Immature natural killer cell (primary cell): ENCODE results near the gene VIT. TPM values are rescaled to one million over a fixed set of nuclear protein-coding genes. Genes with fewer than 3 reads are reported as not detected.
"Not testable (repeated sequence)": the region's sequence is repeated elsewhere in the genome, so short reads cannot be mapped to it uniquely, and the experiment has no call there.

Experiments
- DNase-seq, 3 donors: peaks; one replicate each; pipeline ENCODE4 v3.0.0; 2022; ENCODE audit warnings: mixed read lengths in 1 of 3
- H3K27ac Mint-ChIP-seq, 6 donors: one replicate each; pipeline ENCODE4 v1.8.0; 2020; ENCODE audit warnings: mixed read lengths in 6 of 6, mild to moderate bottlenecking in 5 of 6, inconsistent platforms in 4 of 6, moderate library complexity in 3 of 6
- H3K27me3 Mint-ChIP-seq, 3 donors: one replicate each; pipeline ENCODE4 v1.8.0; 2020 to 2021; ENCODE audit warnings: low read depth in 3 of 3, mild to moderate bottlenecking in 3 of 3, mixed read lengths in 3 of 3, moderate library complexity in 3 of 3, inconsistent platforms in 1 of 3
- H3K36me3 Mint-ChIP-seq, 3 donors: one replicate each; pipeline ENCODE4 v1.8.0; 2020; ENCODE audit warnings: mixed read lengths in 3 of 3, inconsistent platforms in 2 of 3, mild to moderate bottlenecking in 2 of 3
- H3K4me1 Mint-ChIP-seq, 2 donors: one replicate each; pipeline ENCODE4 v1.8.0; 2020; ENCODE audit warnings: inconsistent platforms in 2 of 2, mild to moderate bottlenecking in 2 of 2, mixed read lengths in 2 of 2, moderate library complexity in 1 of 2
- H3K4me3 Mint-ChIP-seq, 5 donors: one replicate each; pipeline ENCODE4 v1.8.0; 2020; ENCODE audit warnings: mild to moderate bottlenecking in 5 of 5, mixed read lengths in 5 of 5, inconsistent platforms in 3 of 5, moderate library complexity in 3 of 5
- H3K9me3 Mint-ChIP-seq, 6 donors: one replicate each; pipeline ENCODE4 v1.8.0; 2020; ENCODE audit warnings: mild to moderate bottlenecking in 6 of 6, mixed read lengths in 6 of 6, inconsistent platforms in 4 of 6, moderate library complexity in 3 of 6
- polyA plus RNA-seq, 3 donors: library from polyadenylated mRNA; unstranded; fragments of 300-500 nt; fragmentation: Illumina TruSeq; gene quantifications; one replicate each; pipeline ENCODE4 v1.2.3, GENCODE V29; 2021

VIT gene
- polyA plus RNA-seq, 3 donors from 2014 or later = 1.2 to 4.7 TPM; not detected in 1

DNA sequence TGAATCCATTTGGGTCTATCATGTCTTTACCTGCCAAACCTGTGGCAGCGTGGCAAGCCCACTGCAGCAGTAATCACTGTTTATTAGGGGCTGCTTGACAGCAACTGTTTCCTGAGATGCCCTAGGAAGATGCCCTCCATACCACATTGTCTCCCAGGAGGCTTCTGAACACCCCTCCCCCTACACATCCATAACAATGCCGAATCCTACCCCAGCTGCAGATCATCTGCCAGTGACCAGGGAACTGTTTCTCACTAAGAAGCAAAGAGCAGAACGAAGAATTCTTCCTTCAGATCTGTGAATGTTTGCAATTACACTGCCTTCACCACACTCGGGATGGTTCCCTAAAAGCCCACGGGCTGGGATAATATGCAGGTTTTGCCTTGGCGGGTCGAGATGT is 127.8 kb downstream of the VIT start:
- H3K9me3 Mint-ChIP-seq = no peaks in the 10 kb centered on the region
- DNase-seq = no peak
- H3K4me1 Mint-ChIP-seq = peaks cover 0 to 1% of the 10 kb centered on the region in 2 donors
- H3K36me3 Mint-ChIP-seq = peaks cover 0 to 11% (median 0%) of the 10 kb centered on the region in 3 donors
- H3K27me3 Mint-ChIP-seq = peaks cover 0 to 5% (median 0%) of the 10 kb centered on the region in 3 donors
- no peak overlapping the region for H3K4me3 Mint-ChIP-seq
- H3K27ac Mint-ChIP-seq = peak overlapping the region in 1 of 6 donors; percentile 8

DNA sequence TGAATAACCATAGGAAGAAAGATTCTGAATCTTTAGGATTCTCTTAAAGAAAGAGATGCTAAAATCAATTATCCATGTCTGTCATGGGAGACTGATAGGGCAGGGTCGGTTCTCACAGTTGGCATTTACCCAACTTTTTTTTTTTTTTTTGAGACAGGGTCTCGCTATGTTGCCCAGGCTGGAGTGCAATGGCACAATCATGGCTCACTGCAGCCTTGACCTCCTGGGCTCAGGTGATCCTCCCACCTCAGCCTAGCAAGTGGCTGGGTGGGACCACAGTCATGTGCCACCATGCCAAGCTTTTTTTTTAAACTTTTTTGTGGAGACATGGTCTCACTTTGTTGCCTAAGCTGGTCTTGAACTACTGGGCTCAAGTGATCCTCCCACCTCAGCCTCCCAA is 128.2 kb downstream of the VIT start:
- not testable (repeated sequence) for H3K27me3 Mint-ChIP-seq, H3K27ac Mint-ChIP-seq, H3K4me3 Mint-ChIP-seq, DNase-seq, H3K36me3 Mint-ChIP-seq, H3K4me1 Mint-ChIP-seq, H3K9me3 Mint-ChIP-seq

DNA sequence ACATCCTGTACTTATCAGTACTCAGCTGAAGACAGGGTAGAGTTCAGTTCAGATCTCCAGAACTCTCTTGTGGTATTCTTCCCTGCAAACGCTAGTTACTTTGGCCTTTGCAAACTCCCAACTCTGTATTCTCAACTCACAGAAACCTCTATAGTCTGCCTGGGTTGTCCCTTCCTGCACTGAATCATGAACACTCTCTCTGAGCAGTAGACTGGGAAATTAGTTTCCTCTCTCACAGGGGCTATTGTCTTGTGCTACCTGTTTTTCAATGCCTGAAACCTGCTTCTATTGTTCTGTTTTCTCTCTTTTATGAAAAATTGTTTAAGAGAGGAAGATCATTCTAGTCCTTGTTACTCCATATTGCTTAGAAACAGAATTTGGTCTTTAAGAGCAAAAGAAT is 134.7 kb downstream of the VIT start:
- DNase-seq = no peak
- peaks cover 0 to 4% (median 4%) of the 10 kb centered on the region in 3 donors for H3K36me3 Mint-ChIP-seq
- no peak overlapping the region for H3K27ac Mint-ChIP-seq
- no peaks in the 10 kb centered on the region for H3K9me3 Mint-ChIP-seq
- H3K4me1 Mint-ChIP-seq = peaks cover 15 to 25% of the 10 kb centered on the region in 2 donors
- no peak overlapping the region for H3K4me3 Mint-ChIP-seq
- H3K27me3 Mint-ChIP-seq = peaks cover 0 to 9% (median 5%) of the 10 kb centered on the region in 3 donors

DNA sequence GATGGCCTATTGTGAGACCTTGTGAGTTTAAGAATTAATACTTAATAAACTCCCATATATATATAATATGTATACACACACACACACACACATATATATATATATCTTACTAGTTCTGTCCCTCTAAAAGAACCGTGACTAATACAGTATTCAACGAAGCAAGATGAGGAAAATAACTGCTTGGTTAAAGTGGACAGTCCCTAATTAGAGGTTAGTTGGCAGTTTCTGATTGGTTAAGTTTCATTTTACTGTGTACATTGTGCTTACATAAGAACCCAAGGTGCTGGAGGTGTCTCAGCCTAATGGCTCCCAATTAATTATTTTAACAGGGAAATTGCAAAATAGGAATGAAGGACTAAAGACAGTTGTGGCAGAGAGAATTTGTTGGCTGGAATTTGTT is 137.7 kb downstream of the VIT start:
- Mint-ChIP-seq H3K36me3 (peaks cover 0 to 4% (median 0%) of the 10 kb centered on the region in 3 donors), H3K9me3 (no peaks in the 10 kb centered on the region), H3K4me1 (peaks cover 15 to 25% of the 10 kb centered on the region in 2 donors), H3K27ac (peak overlapping the region; percentile 7 to 84 (median 70)), H3K27me3 (peaks cover 4 to 9% (median 5%) of the 10 kb centered on the region in 3 donors), H3K4me3 (peak overlapping the region in 2 of 5 donors; percentile 24 to 29)
- DNase-seq = no peak

DNA sequence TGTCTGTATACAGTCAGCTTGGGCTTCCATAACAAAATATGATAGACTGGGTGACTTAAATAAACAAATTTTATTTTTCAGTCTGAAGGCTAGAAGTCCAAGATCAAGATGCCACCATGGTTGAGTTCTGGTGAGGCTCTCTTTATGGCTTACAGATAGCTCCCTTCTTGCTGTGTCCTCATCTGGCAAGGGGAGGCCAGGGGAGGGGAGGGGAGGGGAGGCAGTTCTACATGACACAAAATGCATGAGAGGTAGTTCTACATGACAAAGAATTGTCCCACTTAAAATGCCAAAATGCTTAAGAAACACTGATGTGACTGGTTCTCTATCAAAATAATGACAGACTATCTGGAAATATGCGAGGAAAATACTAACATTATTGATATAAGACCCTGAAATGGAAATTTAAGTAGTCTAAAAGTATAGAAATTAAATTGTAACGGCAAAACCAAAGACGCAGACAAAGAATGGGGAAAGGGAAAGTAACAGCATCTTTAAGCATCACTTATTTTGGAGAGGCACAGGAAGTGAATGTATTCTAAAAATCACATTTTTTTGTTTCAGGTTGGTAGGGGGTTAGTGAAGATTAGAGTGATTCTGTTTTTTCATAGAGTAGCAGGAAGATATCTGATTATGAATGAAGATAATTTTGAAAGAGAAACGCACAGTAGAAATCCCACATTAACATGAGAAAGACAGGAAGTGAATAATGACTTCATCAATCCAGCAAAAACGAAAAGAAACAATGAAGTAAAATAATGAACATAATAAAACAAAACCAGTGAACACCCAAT is 138.4 kb downstream of the VIT start:
- DNase-seq = peak; percentile 53 to 67 (median 60)
- Mint-ChIP-seq H3K4me1 (peaks cover 15 to 25% of the 10 kb centered on the region in 2 donors), H3K36me3 (peaks cover 0 to 4% (median 0%) of the 10 kb centered on the region in 3 donors), H3K27me3 (peaks cover 4 to 9% (median 5%) of the 10 kb centered on the region in 3 donors), H3K9me3 (no peaks in the 10 kb centered on the region), H3K4me3 (peak overlapping the region; percentile 5 to 73 (median 36)), H3K27ac (peak overlapping the region; percentile 31 to 84 (median 70))

DNA sequence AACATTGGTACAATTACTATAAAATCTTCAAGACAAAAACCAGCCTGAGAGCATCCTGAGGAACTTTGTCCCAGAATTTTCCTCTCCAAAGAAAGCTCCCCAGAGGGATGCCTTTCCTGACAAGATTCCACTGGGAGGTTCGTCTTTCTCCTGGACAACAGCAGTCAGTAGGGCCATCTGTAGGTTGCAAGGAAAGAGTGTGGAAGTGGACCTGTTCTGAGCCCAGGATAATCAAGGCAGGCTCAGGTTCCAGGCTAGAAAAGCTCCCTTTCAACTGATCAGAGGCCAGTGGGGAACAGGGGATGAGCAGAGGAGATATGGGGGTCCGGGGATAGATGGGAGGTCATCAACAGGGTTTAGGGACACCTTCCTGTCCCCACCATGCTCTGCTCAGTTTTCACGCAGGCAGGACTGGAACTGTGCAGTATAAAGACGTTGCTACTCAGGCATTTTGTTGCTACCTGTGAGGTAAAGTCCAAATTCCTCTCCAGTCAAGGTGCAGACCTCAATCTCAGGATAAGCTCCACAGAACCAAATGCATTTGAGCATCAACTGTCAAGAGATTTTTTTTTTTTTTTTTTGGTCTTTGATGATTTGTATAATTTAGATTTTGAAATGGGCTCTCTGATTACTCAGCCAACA is 143.6 kb downstream of the VIT start:
- peaks cover 0 to 4% (median 2%) of the 10 kb centered on the region in 3 donors for H3K27me3 Mint-ChIP-seq
- H3K9me3 Mint-ChIP-seq = no peaks in the 10 kb centered on the region
- no peak for DNase-seq
- H3K36me3 Mint-ChIP-seq = peaks cover 0 to 17% (median 7%) of the 10 kb centered on the region in 3 donors
- peak overlapping the region in 3 of 6 donors; percentile 40 to 56 (median 55) for H3K27ac Mint-ChIP-seq
- peaks cover 9 to 17% of the 10 kb centered on the region in 2 donors for H3K4me1 Mint-ChIP-seq
- H3K4me3 Mint-ChIP-seq = no peak overlapping the region

DNA sequence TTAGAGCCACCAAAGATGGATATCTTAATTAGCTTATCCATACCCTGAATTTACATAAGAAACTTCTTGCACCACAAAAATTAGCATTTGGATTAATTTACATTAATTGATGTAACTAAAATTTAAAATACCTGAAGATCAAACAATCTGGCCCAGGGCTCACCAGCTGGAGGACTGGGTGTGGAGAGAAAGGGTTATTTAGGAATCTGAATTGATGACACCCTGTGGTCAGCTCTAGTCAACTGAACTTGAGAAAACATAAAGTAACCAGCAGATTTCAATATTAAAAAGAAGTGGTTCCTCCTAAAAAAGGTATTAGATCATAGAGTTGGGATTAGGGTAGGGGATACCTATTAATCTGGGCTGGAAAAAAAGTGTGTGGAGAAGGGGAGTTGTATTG is 147.3 kb downstream of the VIT start:
- Mint-ChIP-seq H3K9me3 (no peaks in the 10 kb centered on the region), H3K4me3 (no peak overlapping the region), H3K27ac (peak overlapping the region in 4 of 6 donors; percentile 13 to 60 (median 42)), H3K27me3 (no peaks in the 10 kb centered on the region), H3K36me3 (peaks cover 11 to 37% (median 27%) of the 10 kb centered on the region in 3 donors), H3K4me1 (peaks cover 5 to 9% of the 10 kb centered on the region in 2 donors)
- DNase-seq = no peak

DNA sequence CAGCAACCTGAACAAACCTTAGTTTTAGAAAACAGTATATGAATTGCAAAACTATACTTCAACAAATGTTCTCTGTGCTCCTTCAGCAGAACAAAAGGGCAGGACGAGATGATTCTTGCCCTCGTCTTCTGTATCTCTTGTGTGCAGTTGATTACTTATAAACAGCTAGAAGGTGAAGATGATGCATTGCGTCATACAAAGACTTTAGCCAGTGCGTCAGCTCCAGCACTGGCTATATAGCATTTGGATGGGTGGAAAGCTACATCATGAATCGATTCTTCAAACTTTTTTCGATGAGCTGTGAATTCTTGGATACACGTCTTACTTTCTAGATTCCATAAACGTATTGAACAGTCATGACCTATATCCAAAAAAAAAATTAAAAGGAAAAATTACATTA is 152.8 kb downstream of the VIT start:
- Mint-ChIP-seq H3K36me3 (peaks cover 39 to 60% (median 56%) of the 10 kb centered on the region in 3 donors), H3K9me3 (no peaks in the 10 kb centered on the region), H3K27ac (no peak overlapping the region), H3K4me1 (peaks cover 0 to 1% of the 10 kb centered on the region in 2 donors), H3K27me3 (no peaks in the 10 kb centered on the region), H3K4me3 (no peak overlapping the region)
- no peak for DNase-seq

DNA sequence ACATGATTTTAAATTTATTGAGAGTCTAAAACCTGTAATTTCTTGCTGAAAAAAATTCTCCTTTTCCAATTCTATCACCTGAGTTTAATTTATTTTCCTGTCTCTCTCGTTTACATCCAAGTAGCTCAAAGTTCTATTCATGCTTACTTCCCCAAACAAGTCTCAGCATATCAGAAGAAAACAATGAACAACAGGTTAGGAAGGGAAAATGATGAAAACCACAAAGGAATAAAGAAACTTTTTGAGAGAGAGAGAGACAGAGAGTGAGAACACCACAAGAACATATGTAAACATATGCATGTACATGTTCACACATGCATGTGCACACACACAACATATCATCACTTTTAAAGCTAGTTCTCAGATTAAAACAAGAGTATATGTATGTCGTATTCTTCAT is 157.7 kb downstream of the VIT start:
- DNase-seq = no peak
- peaks cover 28 to 47% (median 45%) of the 10 kb centered on the region in 3 donors for H3K36me3 Mint-ChIP-seq
- H3K27me3 Mint-ChIP-seq = no peaks in the 10 kb centered on the region
- H3K4me3 Mint-ChIP-seq = no peak overlapping the region
- H3K9me3 Mint-ChIP-seq = no peaks in the 10 kb centered on the region
- peaks cover 3 to 6% of the 10 kb centered on the region in 2 donors for H3K4me1 Mint-ChIP-seq
- peak overlapping the region in 3 of 6 donors; percentile 13 to 26 (median 22) for H3K27ac Mint-ChIP-seq

DNA sequence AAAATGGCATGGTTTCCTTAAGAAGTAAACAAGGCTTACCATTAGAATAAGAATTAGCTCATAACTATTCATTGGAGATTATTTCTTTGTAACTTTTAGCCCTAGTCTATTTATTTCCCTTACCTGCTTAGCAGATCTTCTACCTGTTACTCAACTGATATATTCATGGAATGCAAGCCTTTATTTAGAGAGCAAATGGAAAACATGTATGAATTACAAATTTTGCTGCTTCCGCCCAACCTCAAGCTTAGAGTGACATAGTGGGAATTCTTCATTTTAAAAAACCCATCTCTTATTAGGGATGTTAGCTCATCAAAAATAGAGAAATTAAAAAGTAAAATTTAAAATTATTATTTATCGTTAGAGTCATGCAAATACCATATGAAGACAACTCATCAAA is 158.9 kb downstream of the VIT start:
- H3K4me1 Mint-ChIP-seq = peaks cover 3 to 6% of the 10 kb centered on the region in 2 donors
- no peak for DNase-seq
- peak overlapping the region in 2 of 6 donors; percentile 49 to 61 for H3K27ac Mint-ChIP-seq
- no peaks in the 10 kb centered on the region for H3K27me3 Mint-ChIP-seq
- no peak overlapping the region for H3K4me3 Mint-ChIP-seq
- peaks cover 24 to 43% (median 42%) of the 10 kb centered on the region in 3 donors for H3K36me3 Mint-ChIP-seq
- no peaks in the 10 kb centered on the region for H3K9me3 Mint-ChIP-seq

DNA sequence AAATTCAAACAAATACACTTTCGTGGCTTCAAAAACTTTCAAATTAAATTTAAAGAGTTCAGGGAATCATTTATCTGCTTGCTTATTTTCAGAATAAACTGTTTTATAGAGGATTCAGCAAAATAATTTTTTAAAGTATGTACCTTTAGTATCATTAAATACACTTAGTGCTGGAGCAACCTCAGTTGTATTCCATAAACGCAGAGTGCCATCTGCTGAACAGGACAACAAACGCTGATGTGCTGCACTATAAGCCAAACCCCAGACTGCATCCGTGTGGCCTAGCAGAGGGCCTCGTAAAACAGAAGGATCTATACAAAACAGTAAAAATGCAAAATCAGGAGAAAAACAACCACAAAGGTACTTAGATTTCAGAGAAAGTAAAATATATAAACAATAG is 161.2 kb downstream of the VIT start:
- no peak for DNase-seq
- Mint-ChIP-seq H3K27ac (peak overlapping the region in 1 of 6 donors; percentile 58), H3K27me3 (no peaks in the 10 kb centered on the region), H3K36me3 (peaks cover 22 to 40% (median 34%) of the 10 kb centered on the region in 3 donors), H3K4me1 (peaks cover 3 to 6% of the 10 kb centered on the region in 2 donors), H3K4me3 (no peak overlapping the region), H3K9me3 (no peaks in the 10 kb centered on the region)

DNA sequence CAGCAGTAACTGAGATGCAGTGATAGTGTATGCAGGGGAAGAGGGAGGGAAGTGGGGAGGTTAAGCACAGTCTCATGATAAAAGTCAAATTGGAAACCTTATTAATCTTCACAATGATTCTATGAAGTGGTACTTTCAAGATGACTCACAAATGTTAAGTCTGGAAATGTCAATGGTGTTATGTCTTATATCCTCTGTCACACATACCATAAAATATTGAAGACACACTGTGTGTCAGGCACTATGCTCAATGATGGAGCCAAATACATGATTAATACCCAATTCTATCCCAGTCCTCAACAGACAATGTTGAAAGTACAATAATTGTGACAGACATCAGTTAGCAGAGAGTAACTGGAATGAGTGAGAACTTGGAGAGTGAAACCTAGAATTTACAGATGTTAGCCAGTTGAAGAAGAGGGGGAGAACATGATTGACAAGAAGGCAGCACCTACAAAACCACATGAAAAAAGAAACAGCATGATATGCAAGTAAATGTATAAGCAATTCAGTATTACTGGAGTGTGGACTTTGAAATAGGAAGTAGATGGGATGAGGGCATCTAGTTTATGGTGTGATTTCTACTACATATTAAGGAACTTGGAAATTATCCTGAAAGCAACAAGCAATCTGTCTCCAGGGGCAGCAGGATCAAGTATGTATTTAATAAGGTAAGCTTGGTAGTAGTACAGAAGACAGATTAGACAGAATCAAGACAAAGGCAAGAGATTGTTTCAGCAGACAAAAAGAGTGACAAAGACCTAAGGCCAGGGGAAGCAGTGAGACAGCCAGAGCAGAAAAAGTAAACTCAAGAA is 162.3 kb downstream of the VIT start:
- H3K9me3 Mint-ChIP-seq = no peaks in the 10 kb centered on the region
- H3K27ac Mint-ChIP-seq = peak overlapping the region; percentile 12 to 82 (median 66)
- peaks cover 3 to 6% of the 10 kb centered on the region in 2 donors for H3K4me1 Mint-ChIP-seq
- no peak for DNase-seq
- peaks cover 0 to 1% (median 0%) of the 10 kb centered on the region in 3 donors for H3K27me3 Mint-ChIP-seq
- peaks cover 25 to 48% (median 45%) of the 10 kb centered on the region in 3 donors for H3K36me3 Mint-ChIP-seq
- H3K4me3 Mint-ChIP-seq = no peak overlapping the region

DNA sequence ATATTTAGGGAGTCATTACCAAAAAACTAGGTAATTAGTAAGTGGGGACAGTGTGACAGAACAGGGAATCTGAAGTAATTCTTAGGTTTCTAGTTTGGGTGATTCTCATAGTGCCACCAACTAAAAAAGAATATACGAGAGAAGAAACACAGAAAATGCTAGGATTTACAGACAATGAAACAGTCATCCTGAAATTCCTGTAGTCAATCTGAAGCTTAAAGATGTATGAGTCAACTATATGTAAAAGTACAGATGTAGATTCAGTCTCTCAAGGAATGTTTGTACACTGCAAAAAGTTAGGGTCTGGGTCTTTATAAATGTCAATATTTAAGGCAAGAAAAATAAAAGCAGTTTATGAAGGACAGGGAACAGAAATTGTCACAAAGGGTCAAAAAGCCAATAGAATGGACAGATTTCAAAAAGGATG is 162.9 kb downstream of the VIT start:
- no peak overlapping the region for H3K4me3 Mint-ChIP-seq
- peaks cover 0 to 2% (median 0%) of the 10 kb centered on the region in 3 donors for H3K27me3 Mint-ChIP-seq
- no peak for DNase-seq
- H3K9me3 Mint-ChIP-seq = no peaks in the 10 kb centered on the region
- H3K4me1 Mint-ChIP-seq = peaks cover 3 to 6% of the 10 kb centered on the region in 2 donors
- peaks cover 21 to 49% (median 45%) of the 10 kb centered on the region in 3 donors for H3K36me3 Mint-ChIP-seq
- peak overlapping the region; percentile 12 to 82 (median 66) for H3K27ac Mint-ChIP-seq
